Skeletal muscle satellite cell (primary cell): Measurements from ENCODE around the gene SNX10.

ENCODE experiments used
- H3K27me3 ChIP-seq: 2 replicates; pipeline ENCODE4 v1.7.0; 2013; ENCODE audit warnings: low read length; ENCODE audit not compliant: control insufficient read depth, insufficient read depth
- H3K36me3 ChIP-seq: 2 replicates; pipeline ENCODE4 v1.7.0; 2013; ENCODE audit warnings: mild to moderate bottlenecking, control low read depth, low read length; ENCODE audit not compliant: insufficient read depth
- H3K4me1 ChIP-seq: 2 replicates; pipeline ENCODE4 v1.7.0; 2013; ENCODE audit warnings: low read length; ENCODE audit not compliant: control insufficient read depth, insufficient read depth
- H3K4me2 ChIP-seq: 2 replicates; pipeline ENCODE4 v1.7.0; 2013; ENCODE audit warnings: mild to moderate bottlenecking, low read length
- H3K4me3 ChIP-seq: 2 replicates; pipeline ENCODE4 v1.7.0; 2013; ENCODE audit warnings: low read length
- H3K9ac ChIP-seq: 2 replicates; pipeline ENCODE4 v1.7.0; 2013; ENCODE audit warnings: mild to moderate bottlenecking, low read depth, low read length, moderate library complexity
- H3K9me3 ChIP-seq: replicated peaks from 2 replicates; pipeline ENCODE4 v1.7.0; 2013; ENCODE audit warnings: mild to moderate bottlenecking, control low read depth, low read length

SNX10 gene

DNA sequence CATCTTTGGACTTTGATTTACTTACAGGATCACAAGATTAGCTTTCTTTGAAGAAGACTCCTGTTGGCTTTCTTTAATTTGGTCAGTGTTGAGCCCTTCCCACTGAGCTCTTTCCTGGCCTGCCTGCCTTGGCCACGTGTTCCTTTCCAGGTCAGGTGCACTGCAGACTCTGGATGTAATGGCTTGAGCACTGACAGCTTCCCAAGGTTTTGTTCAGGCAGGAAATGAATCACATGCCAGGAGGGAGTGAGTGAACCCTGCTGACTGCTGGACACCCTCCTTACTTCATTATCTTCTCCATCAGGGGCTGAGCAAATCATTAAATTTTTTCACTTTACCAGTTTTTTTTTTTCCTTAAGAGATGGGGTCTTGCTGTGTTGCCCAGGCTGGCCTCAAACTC is 29.8 kb downstream of the SNX10 start:
- Histone ChIP-seq H3K36me3 (no peaks in the 10 kb centered on the region), H3K9me3 (no peaks in the 10 kb centered on the region), H3K4me2 (no peak overlapping the region), H3K27me3 (no peaks in the 10 kb centered on the region), H3K4me3 (no peak overlapping the region), H3K9ac (no peak overlapping the region), H3K4me1 (no peaks in the 10 kb centered on the region)

DNA sequence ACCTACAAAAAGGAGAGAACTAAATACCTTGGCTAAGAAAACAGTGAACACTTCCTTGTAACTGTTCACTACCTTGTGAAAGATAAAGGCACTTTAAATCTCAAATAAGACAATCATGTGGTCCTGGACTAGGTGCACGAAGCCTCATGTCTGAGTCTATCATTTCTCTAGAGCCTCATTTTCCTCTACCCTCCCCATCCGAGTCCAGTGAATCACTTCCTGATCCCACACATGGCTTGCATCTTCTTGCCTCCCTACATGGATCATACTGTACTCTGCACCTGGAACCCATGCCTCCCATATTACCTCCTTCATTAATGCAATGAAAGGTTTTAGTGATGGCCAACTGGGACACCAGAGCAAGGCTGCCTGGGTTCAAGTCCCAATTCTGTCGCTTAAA is 34.5 kb downstream of the SNX10 start:
- Histone ChIP-seq H3K4me3 (no peak overlapping the region), H3K36me3 (no peaks in the 10 kb centered on the region), H3K27me3 (no peaks in the 10 kb centered on the region), H3K4me1 (no peaks in the 10 kb centered on the region), H3K9me3 (no peaks in the 10 kb centered on the region), H3K9ac (no peak overlapping the region), H3K4me2 (no peak overlapping the region)

GRCh38 chr7:26328498-26329390 is 37.1 kb downstream of the SNX10 start:
- H3K4me1 ChIP-seq: no peaks in the 10 kb centered on the region
- H3K9ac ChIP-seq: no peak overlapping the region
- no peak overlapping the region for H3K4me3 ChIP-seq

DNA sequence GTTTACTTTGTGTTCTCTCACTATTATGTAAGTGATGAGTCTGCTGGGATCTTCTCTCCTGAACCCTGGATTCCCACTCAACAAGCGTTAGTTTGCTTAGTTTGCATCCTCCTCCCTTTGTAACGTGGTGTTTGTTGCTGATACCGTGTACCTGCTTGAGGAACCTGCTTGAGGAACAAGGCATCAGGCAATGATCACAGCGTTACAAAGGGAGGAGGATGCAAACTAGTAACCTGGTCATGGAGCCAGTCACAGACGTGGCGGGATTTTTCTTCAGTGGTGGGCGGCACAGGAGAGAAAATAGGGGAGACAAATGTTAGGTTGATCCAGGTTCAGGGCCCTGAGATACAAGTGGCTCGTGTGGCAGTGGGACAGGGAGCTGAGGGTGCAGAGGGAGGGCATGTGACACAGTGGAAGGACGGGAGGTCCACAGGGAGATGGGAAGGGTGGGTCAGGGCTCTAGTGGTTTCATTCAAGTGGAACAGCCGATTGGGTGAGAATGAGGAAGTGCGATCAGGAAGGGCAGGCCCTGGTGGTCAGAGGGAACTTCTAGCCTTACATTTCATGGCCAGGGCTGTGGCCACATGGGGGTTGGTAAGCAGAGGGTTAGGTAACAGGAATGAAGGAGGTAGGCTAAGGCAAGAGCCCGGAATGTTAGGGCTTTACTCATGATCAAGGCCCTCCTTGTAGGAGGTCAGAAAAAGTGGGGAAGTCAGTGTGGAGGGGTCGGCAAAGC is 38.0 kb downstream of the SNX10 start:
- H3K36me3 ChIP-seq: no peaks in the 10 kb centered on the region
- no peaks in the 10 kb centered on the region for H3K27me3 ChIP-seq
- H3K4me3 ChIP-seq: no peak overlapping the region
- no peak overlapping the region for H3K9ac ChIP-seq
- no peaks in the 10 kb centered on the region for H3K4me1 ChIP-seq
- H3K4me2 ChIP-seq: no peak overlapping the region
- no peaks in the 10 kb centered on the region for H3K9me3 ChIP-seq

More at GRCh38 chr7:26328498-26329390, 37.1 kb downstream of the SNX10 start:
- Histone ChIP-seq H3K27me3 (no peaks in the 10 kb centered on the region), H3K36me3 (no peaks in the 10 kb centered on the region), H3K9me3 (no peaks in the 10 kb centered on the region), H3K4me2 (no peak overlapping the region)

DNA sequence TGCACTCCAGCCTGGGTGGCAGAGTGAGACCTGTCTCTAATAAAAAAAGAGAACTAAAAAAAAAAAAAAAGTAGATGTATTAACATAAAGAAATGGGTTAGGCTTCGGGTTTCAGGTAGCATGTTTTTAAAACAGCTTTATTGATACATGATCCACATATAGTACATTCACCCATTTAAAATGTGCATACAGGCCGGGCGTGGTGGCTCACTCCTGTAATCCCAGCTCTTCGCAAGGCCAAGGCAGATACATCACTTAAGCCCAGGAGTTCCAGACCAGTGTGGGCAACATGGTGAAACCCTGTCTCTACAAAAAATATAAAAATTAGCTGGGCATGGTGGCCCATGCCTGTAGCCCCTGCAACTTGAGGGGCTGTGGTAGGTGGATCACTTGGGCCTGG is 39.5 kb downstream of the SNX10 start:
- H3K4me3 ChIP-seq: no peak overlapping the region
- no peaks in the 10 kb centered on the region for H3K27me3 ChIP-seq
- no peak overlapping the region for H3K4me2 ChIP-seq
- H3K4me1 ChIP-seq: no peaks in the 10 kb centered on the region
- H3K9me3 ChIP-seq: no peaks in the 10 kb centered on the region
- H3K36me3 ChIP-seq: no peaks in the 10 kb centered on the region
- no peak overlapping the region for H3K9ac ChIP-seq

- no peaks in the 10 kb centered on the region for H3K36me3 ChIP-seq
- no peaks in the 10 kb centered on the region for H3K27me3 ChIP-seq
- no peak overlapping the region for H3K4me2 ChIP-seq
- H3K9me3 ChIP-seq: no peaks in the 10 kb centered on the region
- no peak overlapping the region for H3K9ac ChIP-seq
- H3K4me3 ChIP-seq: no peak overlapping the region
- H3K4me1 ChIP-seq: no peaks in the 10 kb centered on the region
Observed at GRCh38 chr7:26331789-26332188, 40.1 kb downstream of the SNX10 start.

GRCh38 chr7:26332698-26333097 is 41.0 kb downstream of the SNX10 start:
- Histone ChIP-seq H3K9ac (no peak overlapping the region), H3K9me3 (no peaks in the 10 kb centered on the region), H3K4me2 (no peak overlapping the region), H3K27me3 (no peaks in the 10 kb centered on the region), H3K4me3 (no peak overlapping the region), H3K36me3 (no peaks in the 10 kb centered on the region), H3K4me1 (no peaks in the 10 kb centered on the region)

- no peaks in the 10 kb centered on the region for H3K4me1 ChIP-seq
- no peaks in the 10 kb centered on the region for H3K36me3 ChIP-seq
- H3K9ac ChIP-seq: no peak overlapping the region
- no peak overlapping the region for H3K4me3 ChIP-seq
- no peaks in the 10 kb centered on the region for H3K9me3 ChIP-seq
- no peak overlapping the region for H3K4me2 ChIP-seq
- H3K27me3 ChIP-seq: no peaks in the 10 kb centered on the region
Observed at GRCh38 chr7:26334166-26334859, 42.7 kb downstream of the SNX10 start.

DNA sequence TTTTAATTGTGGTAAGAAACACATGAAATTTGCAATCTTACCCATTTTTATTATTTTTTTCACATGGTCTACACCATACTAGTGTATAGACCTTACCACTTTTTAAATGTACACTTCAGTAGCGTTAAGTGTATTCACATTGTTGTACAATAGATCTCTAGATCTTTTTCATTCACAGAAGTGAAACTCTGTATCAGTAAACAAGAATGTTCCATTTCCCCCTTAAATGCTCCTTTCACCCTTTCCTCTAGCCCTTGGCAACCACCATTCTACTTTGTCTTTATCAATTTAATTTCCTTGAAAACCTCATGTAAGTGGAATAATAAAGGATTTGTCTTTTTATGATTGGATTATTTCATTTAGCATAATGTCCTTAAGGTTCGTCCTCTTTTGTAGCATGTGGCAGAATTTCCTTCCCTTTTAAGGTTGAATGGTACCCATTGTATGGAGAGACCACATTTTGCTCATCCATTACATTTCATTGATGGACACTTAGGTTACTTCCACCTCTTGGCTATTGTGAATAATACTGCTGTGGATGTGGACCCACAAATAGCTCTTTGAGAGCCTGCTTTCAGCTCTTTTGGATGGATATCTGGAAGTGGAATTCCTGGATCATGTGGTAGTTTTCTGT is 45.7 kb downstream of the SNX10 start:
- Histone ChIP-seq H3K36me3 (no peaks in the 10 kb centered on the region), H3K9ac (no peak overlapping the region), H3K4me1 (no peaks in the 10 kb centered on the region), H3K27me3 (no peaks in the 10 kb centered on the region), H3K9me3 (no peaks in the 10 kb centered on the region), H3K4me2 (no peak overlapping the region), H3K4me3 (no peak overlapping the region)

- no peaks in the 10 kb centered on the region for H3K36me3 ChIP-seq
- no peak overlapping the region for H3K4me3 ChIP-seq
- no peaks in the 10 kb centered on the region for H3K27me3 ChIP-seq
- no peak overlapping the region for H3K4me2 ChIP-seq
- no peaks in the 10 kb centered on the region for H3K9me3 ChIP-seq
- H3K9ac ChIP-seq: no peak overlapping the region
- H3K4me1 ChIP-seq: no peaks in the 10 kb centered on the region
Observed at GRCh38 chr7:26340476-26341018, 48.9 kb downstream of the SNX10 start.

DNA sequence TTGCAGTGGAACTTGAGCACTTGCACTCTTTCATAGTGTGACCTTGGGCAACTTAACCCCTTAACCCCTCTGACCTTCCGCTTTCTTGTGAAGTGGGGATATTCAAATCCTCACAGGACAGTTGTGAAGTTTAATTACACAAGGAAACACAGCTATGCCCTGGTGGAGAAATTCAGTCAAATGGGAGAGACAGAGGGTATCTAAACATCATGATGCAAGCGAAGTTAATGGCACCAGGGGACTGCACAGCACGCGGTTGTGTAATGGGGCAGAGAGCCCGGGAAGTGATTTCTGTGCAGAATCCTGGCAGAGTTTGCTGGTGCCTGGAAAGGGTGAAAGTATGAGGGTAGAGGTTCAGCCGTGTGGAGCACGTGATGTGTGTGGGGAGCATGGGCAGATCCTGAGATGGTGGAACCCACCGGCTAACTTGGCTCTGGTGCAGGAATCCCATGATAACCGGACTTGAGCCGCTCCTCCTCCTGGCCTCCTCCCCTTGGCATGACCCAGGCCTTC is 51.7 kb downstream of the SNX10 start:
- Histone ChIP-seq H3K9ac (no peak overlapping the region), H3K36me3 (no peaks in the 10 kb centered on the region), H3K4me1 (peaks cover 7% of the 10 kb centered on the region), H3K4me2 (no peak overlapping the region), H3K27me3 (no peaks in the 10 kb centered on the region), H3K4me3 (no peak overlapping the region), H3K9me3 (no peaks in the 10 kb centered on the region)
